SK-N-SH treated with all-trans-retinoic acid at 6 μM for 48 hours (cell line): ENCODE measurements around the gene SPATA20.

Experiments
- ATAC-seq: fragments of 200-7000 bp; cut with Tn5 transposase; 3 replicates; pipeline ENCODE4 v1.9.1; 2020; ENCODE audit warnings: mild to moderate bottlenecking, moderate library complexity
- ARNTL ChIP-seq: fragments of 450-650 bp; formaldehyde crosslinking; IDR thresholded peaks from 2 replicates; pipeline ENCODE4 v1.5.0; 2020; ENCODE audit warnings: low read depth, mild to moderate bottlenecking, moderate library complexity, borderline replicate concordance
- BACH2 ChIP-seq: fragments of 250-450 bp; sonication (Bioruptor Pico); IDR thresholded peaks from 2 replicates; pipeline ENCODE4 v1.9.0; 2021; ENCODE audit warnings: mild to moderate bottlenecking, borderline replicate concordance
- CSDC2 ChIP-seq: fragments of 250-450 bp; sonication (Bioruptor Pico); IDR thresholded peaks from 2 replicates; pipeline ENCODE4 v1.5.0; 2020; ENCODE audit warnings: mild to moderate bottlenecking, moderate library complexity
- ESRRG ChIP-seq: fragments of 250-450 bp; sonication (Bioruptor Pico); IDR thresholded peaks from 2 replicates; pipeline ENCODE4 v1.6.1; 2021; ENCODE audit warnings: mild to moderate bottlenecking
- GLIS3 ChIP-seq: fragments of 250-450 bp; sonication (Bioruptor Pico); IDR thresholded peaks from 2 replicates; pipeline ENCODE4 v1.5.0; 2020; ENCODE audit warnings: mild to moderate bottlenecking, moderate library complexity
- ISL1 ChIP-seq: fragments of 250-450 bp; sonication (Bioruptor Pico); IDR thresholded peaks from 2 replicates; pipeline ENCODE4 v2.1.2; 2022; ENCODE audit warnings: mild to moderate bottlenecking, moderate library complexity
- OSR1 ChIP-seq: fragments of 250-450 bp; sonication (Bioruptor Pico); IDR thresholded peaks from 2 replicates; pipeline ENCODE4 v1.8.0; 2022; ENCODE audit warnings: moderate library complexity, mild to moderate bottlenecking, inconsistent platforms
- PPARA ChIP-seq: fragments of 250-450 bp; sonication (Bioruptor Pico); IDR thresholded peaks from 2 replicates; pipeline ENCODE4 v1.5.0; 2020; ENCODE audit warnings: mild to moderate bottlenecking, borderline replicate concordance
- RARB ChIP-seq: fragments of 250-450 bp; sonication (Bioruptor Pico); IDR thresholded peaks from 2 replicates; pipeline ENCODE4 v1.8.0; 2021; ENCODE audit warnings: mild to moderate bottlenecking, moderate library complexity
- SNAI2 ChIP-seq: fragments of 250-450 bp; sonication (Bioruptor Pico); IDR thresholded peaks from 2 replicates; pipeline ENCODE4 v1.5.0; 2020; ENCODE audit warnings: mild to moderate bottlenecking, moderate library complexity
- TCF4 ChIP-seq: fragments of 250-450 bp; sonication (Bioruptor Pico); IDR thresholded peaks from 2 replicates; pipeline ENCODE4 v1.8.0; 2021; ENCODE audit warnings: mild to moderate bottlenecking, moderate library complexity, borderline replicate concordance
- TOX ChIP-seq: fragments of 250-450 bp; sonication (Bioruptor Pico); IDR thresholded peaks from 2 replicates; pipeline ENCODE4 v1.8.0; 2021; ENCODE audit warnings: mild to moderate bottlenecking, moderate library complexity, borderline replicate concordance
- ZC3H10 ChIP-seq: fragments of 250-450 bp; sonication (Bioruptor Pico); IDR thresholded peaks from 2 replicates; pipeline ENCODE4 v1.5.1; 2021; ENCODE audit warnings: mild to moderate bottlenecking, moderate library complexity
- ZFP3 ChIP-seq: fragments of 250-450 bp; sonication (Bioruptor Pico); IDR thresholded peaks from 2 replicates; pipeline ENCODE4 v1.5.0; 2020; ENCODE audit warnings: mild to moderate bottlenecking, moderate library complexity
- ZFP30 ChIP-seq: fragments of 450-650 bp; formaldehyde crosslinking; IDR thresholded peaks from 2 replicates; pipeline ENCODE4 v1.5.0; 2022; ENCODE audit warnings: mild to moderate bottlenecking, moderate library complexity
- ZNF565 ChIP-seq: fragments of 450-650 bp; formaldehyde crosslinking; conservative IDR thresholded peaks from 2 replicates; pipeline ENCODE4 v1.5.0; 2020; ENCODE audit warnings: low read depth, mild to moderate bottlenecking, moderate library complexity
- ZNF70 ChIP-seq: fragments of 450-650 bp; formaldehyde crosslinking; IDR thresholded peaks from 2 replicates; pipeline ENCODE4 v1.5.0; 2020; ENCODE audit warnings: mild to moderate bottlenecking, moderate library complexity
- ZNF8 ChIP-seq: fragments of 450-650 bp; formaldehyde crosslinking; IDR thresholded peaks from 2 replicates; pipeline ENCODE4 v1.5.0; 2020; ENCODE audit warnings: mild to moderate bottlenecking, moderate library complexity
- TF ChIP-seq, protein P1 (sequence below): fragments of 250-450 bp; sonication (Bioruptor Pico); IDR thresholded peaks from 2 replicates; pipeline ENCODE4 v1.5.0; 2020; ENCODE audit warnings: mild to moderate bottlenecking, moderate library complexity
- TF ChIP-seq, protein P2 (sequence below): fragments of 250-450 bp; sonication (Bioruptor Pico); IDR thresholded peaks from 2 replicates; pipeline ENCODE4 v1.8.0; 2021; ENCODE audit warnings: low read depth, mild to moderate bottlenecking, moderate library complexity, borderline replicate concordance
- TF ChIP-seq, protein P3 (sequence below): fragments of 250-450 bp; sonication (Bioruptor Pico); IDR thresholded peaks from 2 replicates; pipeline ENCODE4 v1.5.1; 2021; ENCODE audit warnings: mild to moderate bottlenecking, moderate library complexity
- TF ChIP-seq, protein P4 (sequence below): fragments of 250-450 bp; sonication (Bioruptor Pico); IDR thresholded peaks from 2 replicates; pipeline ENCODE4 v1.5.1; 2020; ENCODE audit warnings: low read depth, mild to moderate bottlenecking, moderate library complexity
- TF ChIP-seq, protein P5 (sequence below): fragments of 250-450 bp; sonication (Bioruptor Pico); IDR thresholded peaks from 2 replicates; pipeline ENCODE4 v1.8.0; 2020; ENCODE audit warnings: mild to moderate bottlenecking, moderate library complexity, borderline replicate concordance

The SPATA20 gene

DNA sequence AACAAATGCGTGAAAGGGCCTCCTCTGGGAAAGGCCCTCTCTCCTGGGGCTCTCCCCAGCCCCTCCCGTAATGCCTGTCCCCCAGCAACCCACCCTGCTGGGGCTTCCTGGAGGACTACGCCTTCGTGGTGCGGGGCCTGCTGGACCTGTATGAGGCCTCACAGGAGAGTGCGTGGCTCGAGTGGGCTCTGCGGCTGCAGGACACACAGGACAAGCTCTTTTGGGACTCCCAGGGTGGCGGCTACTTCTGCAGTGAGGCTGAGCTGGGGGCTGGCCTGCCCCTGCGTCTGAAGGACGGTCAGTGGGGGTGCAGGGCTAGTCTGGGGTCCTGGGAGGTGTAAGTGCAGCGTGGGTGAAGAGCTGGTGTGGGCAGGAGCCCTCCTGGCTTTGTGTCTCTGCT, 4.9 kb downstream of the SPATA20 start:
- TF ChIP-seq, protein P1, sequence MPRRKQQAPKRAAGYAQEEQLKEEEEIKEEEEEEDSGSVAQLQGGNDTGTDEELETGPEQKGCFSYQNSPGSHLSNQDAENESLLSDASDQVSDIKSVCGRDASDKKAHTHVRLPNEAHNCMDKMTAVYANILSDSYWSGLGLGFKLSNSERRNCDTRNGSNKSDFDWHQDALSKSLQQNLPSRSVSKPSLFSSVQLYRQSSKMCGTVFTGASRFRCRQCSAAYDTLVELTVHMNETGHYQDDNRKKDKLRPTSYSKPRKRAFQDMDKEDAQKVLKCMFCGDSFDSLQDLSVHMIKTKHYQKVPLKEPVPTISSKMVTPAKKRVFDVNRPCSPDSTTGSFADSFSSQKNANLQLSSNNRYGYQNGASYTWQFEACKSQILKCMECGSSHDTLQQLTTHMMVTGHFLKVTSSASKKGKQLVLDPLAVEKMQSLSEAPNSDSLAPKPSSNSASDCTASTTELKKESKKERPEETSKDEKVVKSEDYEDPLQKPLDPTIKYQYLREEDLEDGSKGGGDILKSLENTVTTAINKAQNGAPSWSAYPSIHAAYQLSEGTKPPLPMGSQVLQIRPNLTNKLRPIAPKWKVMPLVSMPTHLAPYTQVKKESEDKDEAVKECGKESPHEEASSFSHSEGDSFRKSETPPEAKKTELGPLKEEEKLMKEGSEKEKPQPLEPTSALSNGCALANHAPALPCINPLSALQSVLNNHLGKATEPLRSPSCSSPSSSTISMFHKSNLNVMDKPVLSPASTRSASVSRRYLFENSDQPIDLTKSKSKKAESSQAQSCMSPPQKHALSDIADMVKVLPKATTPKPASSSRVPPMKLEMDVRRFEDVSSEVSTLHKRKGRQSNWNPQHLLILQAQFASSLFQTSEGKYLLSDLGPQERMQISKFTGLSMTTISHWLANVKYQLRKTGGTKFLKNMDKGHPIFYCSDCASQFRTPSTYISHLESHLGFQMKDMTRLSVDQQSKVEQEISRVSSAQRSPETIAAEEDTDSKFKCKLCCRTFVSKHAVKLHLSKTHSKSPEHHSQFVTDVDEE (CRISPR knock-in tag): no peak
- TF ChIP-seq ISL1 (no peak), SNAI2 (CRISPR knock-in tag) (no peak), ZNF565 (CRISPR knock-in tag) (no peak), RARB (CRISPR knock-in tag) (no peak), ZFP3 (CRISPR knock-in tag) (no peak), ARNTL (no peak), PPARA (CRISPR knock-in tag) (no peak), TCF4 (no peak), GLIS3 (CRISPR knock-in tag) (no peak), ZFP30 (CRISPR knock-in tag) (no peak), OSR1 (CRISPR knock-in tag) (no peak), ZC3H10 (CRISPR knock-in tag) (no peak), ZNF70 (CRISPR knock-in tag) (no peak), BACH2 (CRISPR knock-in tag) (no peak), TOX (CRISPR knock-in tag) (no peak), ESRRG (CRISPR knock-in tag) (no peak)
- TF ChIP-seq, protein P2, sequence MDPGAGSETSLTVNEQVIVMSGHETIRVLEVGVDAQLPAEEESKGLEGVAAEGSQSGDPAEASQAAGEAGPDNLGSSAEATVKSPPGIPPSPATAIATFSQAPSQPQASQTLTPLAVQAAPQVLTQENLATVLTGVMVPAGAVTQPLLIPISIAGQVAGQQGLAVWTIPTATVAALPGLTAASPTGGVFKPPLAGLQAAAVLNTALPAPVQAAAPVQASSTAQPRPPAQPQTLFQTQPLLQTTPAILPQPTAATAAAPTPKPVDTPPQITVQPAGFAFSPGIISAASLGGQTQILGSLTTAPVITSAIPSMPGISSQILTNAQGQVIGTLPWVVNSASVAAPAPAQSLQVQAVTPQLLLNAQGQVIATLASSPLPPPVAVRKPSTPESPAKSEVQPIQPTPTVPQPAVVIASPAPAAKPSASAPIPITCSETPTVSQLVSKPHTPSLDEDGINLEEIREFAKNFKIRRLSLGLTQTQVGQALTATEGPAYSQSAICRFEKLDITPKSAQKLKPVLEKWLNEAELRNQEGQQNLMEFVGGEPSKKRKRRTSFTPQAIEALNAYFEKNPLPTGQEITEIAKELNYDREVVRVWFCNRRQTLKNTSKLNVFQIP: no peak
- TF ChIP-seq, protein P3, sequence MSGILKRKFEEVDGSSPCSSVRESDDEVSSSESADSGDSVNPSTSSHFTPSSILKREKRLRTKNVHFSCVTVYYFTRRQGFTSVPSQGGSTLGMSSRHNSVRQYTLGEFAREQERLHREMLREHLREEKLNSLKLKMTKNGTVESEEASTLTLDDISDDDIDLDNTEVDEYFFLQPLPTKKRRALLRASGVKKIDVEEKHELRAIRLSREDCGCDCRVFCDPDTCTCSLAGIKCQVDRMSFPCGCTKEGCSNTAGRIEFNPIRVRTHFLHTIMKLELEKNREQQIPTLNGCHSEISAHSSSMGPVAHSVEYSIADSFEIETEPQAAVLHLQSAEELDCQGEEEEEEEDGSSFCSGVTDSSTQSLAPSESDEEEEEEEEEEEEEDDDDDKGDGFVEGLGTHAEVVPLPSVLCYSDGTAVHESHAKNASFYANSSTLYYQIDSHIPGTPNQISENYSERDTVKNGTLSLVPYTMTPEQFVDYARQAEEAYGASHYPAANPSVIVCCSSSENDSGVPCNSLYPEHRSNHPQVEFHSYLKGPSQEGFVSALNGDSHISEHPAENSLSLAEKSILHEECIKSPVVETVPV (CRISPR knock-in tag): no peak
- TF ChIP-seq, protein P4, sequence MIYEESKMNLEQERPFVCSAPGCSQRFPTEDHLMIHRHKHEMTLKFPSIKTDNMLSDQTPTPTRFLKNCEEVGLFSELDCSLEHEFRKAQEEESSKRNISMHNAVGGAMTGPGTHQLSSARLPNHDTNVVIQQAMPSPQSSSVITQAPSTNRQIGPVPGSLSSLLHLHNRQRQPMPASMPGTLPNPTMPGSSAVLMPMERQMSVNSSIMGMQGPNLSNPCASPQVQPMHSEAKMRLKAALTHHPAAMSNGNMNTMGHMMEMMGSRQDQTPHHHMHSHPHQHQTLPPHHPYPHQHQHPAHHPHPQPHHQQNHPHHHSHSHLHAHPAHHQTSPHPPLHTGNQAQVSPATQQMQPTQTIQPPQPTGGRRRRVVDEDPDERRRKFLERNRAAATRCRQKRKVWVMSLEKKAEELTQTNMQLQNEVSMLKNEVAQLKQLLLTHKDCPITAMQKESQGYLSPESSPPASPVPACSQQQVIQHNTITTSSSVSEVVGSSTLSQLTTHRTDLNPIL (CRISPR knock-in tag): no peak
- no peak for ATAC-seq

DNA sequence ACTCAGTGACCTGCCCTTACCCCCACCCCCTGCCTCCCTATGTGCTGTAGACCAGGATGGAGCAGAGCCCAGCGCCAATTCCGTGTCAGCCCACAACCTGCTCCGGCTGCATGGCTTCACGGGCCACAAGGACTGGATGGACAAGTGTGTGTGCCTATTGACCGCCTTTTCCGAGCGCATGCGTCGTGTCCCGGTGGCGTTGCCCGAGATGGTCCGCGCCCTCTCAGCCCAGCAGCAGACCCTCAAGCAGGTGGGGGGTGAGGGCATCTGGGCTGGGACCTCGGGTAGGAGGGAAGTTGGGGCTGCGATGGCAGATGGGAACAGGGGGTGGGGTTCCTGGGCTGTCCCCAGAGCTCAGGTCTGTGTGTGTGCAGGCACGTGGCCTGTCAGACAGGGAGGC, 7.2 kb downstream of the SPATA20 start:
- no peak for ATAC-seq

More for the DNA sequence above, 7.2 kb downstream of the SPATA20 start:
- TF ChIP-seq SNAI2 (CRISPR knock-in tag): no peak
- TF ChIP-seq ZNF565 (CRISPR knock-in tag): no peak
- no peak for TF ChIP-seq ISL1
- TF ChIP-seq CSDC2 (CRISPR knock-in tag): no peak
- no peak for TF ChIP-seq ZNF8 (CRISPR knock-in tag)
- no peak for TF ChIP-seq ZFP3 (CRISPR knock-in tag)
- TF ChIP-seq, protein P5, sequence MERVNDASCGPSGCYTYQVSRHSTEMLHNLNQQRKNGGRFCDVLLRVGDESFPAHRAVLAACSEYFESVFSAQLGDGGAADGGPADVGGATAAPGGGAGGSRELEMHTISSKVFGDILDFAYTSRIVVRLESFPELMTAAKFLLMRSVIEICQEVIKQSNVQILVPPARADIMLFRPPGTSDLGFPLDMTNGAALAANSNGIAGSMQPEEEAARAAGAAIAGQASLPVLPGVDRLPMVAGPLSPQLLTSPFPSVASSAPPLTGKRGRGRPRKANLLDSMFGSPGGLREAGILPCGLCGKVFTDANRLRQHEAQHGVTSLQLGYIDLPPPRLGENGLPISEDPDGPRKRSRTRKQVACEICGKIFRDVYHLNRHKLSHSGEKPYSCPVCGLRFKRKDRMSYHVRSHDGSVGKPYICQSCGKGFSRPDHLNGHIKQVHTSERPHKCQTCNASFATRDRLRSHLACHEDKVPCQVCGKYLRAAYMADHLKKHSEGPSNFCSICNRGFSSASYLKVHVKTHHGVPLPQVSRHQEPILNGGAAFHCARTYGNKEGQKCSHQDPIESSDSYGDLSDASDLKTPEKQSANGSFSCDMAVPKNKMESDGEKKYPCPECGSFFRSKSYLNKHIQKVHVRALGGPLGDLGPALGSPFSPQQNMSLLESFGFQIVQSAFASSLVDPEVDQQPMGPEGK (CRISPR knock-in tag): no peak
- no peak for TF ChIP-seq PPARA (CRISPR knock-in tag)
- TF ChIP-seq, protein P4 (CRISPR knock-in tag): no peak
- no peak for TF ChIP-seq ESRRG (CRISPR knock-in tag)
